Mesodermal cell (in vitro differentiated cells): ENCODE measurements around the gene TGFBR3.

ENCODE experiments used
- H3K27ac ChIP-seq: 2 replicates; pipeline ENCODE4 v1.7.0; 2013; ENCODE audit warnings: mild to moderate bottlenecking, low read depth, low read length, moderate library complexity; ENCODE audit not compliant: severe bottlenecking
- H3K36me3 ChIP-seq: 2 replicates; pipeline ENCODE4 v1.7.1; 2013; ENCODE audit warnings: mild to moderate bottlenecking, low read length, moderate library complexity; ENCODE audit not compliant: control insufficient read depth, insufficient read depth
- H3K4me1 ChIP-seq: one replicate; pipeline ENCODE4 v1.7.1; 2013; ENCODE audit warnings: mild to moderate bottlenecking, low read length; ENCODE audit not compliant: insufficient read depth, control insufficient read depth, poor library complexity, severe bottlenecking
- H3K4me3 ChIP-seq: 2 replicates; pipeline ENCODE4 v1.7.0; 2013; ENCODE audit warnings: low read length, control low read depth, mild to moderate bottlenecking; ENCODE audit not compliant: insufficient read depth, poor library complexity, severe bottlenecking; ENCODE audit errors: extremely low read depth
- H3K9me3 ChIP-seq: 2 replicates; pipeline ENCODE4 v1.7.1; 2013; ENCODE audit warnings: mild to moderate bottlenecking, low read length, moderate library complexity; ENCODE audit not compliant: control insufficient read depth
- WGBS, 2 experiments: methylation state at CpG; one replicate each; pipeline ENCODE4 v1.1.5; 2013; ENCODE audit warnings: missing lambda C conversion rate in 2 of 2; ENCODE audit not compliant: insufficient coverage in 2 of 2; 5-methylcytosine and 5-hydroxymethylcytosine counted together

Gene TGFBR3

DNA sequence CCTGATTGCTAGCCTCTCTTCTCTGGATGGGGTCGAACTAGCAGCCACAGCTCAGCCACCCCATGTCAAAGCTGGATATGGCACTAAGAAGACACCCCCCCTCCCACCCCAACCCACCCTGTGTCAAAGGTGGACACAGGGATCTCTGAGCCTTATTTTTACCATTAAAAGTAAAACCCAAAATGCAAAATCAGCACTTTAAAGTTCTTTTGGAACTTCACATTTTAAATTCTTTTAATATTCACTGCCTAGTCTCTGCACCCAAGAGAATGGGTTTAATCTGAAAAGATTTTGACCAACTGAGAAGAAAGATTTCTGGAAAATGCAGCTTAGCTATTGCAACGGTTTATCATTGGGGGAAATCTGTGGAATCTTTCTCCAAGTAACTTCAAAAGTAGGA, 167.6 kb downstream of the TGFBR3 start:
- Histone ChIP-seq H3K9me3 (no peaks in the 10 kb centered on the region), H3K4me1 (peaks cover 4% of the 10 kb centered on the region), H3K27ac (no peak overlapping the region), H3K36me3 (peaks cover 13% of the 10 kb centered on the region), H3K4me3 (no peak overlapping the region)
- 92 to 96% methylated on average over 2 of the region's 2 CpGs for WGBS, 2 experiments

- Histone ChIP-seq H3K36me3 (peaks cover 13% of the 10 kb centered on the region), H3K4me3 (no peak overlapping the region), H3K9me3 (no peaks in the 10 kb centered on the region), H3K4me1 (peaks cover 8% of the 10 kb centered on the region), H3K27ac (no peak overlapping the region)
- 89% methylated on average over 1 to 2 of the region's 2 CpGs for WGBS, 2 experiments
Observed at GRCh38 chr1:91717839-91718238, 168.1 kb downstream of the TGFBR3 start.

- Histone ChIP-seq H3K4me1 (peaks cover 8% of the 10 kb centered on the region), H3K36me3 (peaks cover 13% of the 10 kb centered on the region), H3K27ac (no peak overlapping the region), H3K9me3 (no peaks in the 10 kb centered on the region), H3K4me3 (no peak overlapping the region)
- WGBS, 2 experiments, result 98 to 100% methylated on average over 1 to 3 of the region's 3 CpGs
Observed at GRCh38 chr1:91716339-91716738, 169.6 kb downstream of the TGFBR3 start.

- 100% methylated on average over 1 of the region's 2 CpGs; no CpG with 5 or more reads in 1 of the 2 experiments for WGBS, 2 experiments
- Histone ChIP-seq H3K4me1 (peaks cover 8% of the 10 kb centered on the region), H3K36me3 (peaks cover 15% of the 10 kb centered on the region), H3K4me3 (no peak overlapping the region), H3K9me3 (no peaks in the 10 kb centered on the region), H3K27ac (no peak overlapping the region)
Observed at GRCh38 chr1:91715416-91716000, 170.4 kb downstream of the TGFBR3 start.

- WGBS, 2 experiments, result 83 to 96% methylated on average over 4 to 6 of the region's 8 CpGs
- Histone ChIP-seq H3K27ac (no peak overlapping the region), H3K36me3 (peaks cover 20% of the 10 kb centered on the region)
Observed at GRCh38 chr1:91714867-91715381, 171.0 kb downstream of the TGFBR3 start.

DNA sequence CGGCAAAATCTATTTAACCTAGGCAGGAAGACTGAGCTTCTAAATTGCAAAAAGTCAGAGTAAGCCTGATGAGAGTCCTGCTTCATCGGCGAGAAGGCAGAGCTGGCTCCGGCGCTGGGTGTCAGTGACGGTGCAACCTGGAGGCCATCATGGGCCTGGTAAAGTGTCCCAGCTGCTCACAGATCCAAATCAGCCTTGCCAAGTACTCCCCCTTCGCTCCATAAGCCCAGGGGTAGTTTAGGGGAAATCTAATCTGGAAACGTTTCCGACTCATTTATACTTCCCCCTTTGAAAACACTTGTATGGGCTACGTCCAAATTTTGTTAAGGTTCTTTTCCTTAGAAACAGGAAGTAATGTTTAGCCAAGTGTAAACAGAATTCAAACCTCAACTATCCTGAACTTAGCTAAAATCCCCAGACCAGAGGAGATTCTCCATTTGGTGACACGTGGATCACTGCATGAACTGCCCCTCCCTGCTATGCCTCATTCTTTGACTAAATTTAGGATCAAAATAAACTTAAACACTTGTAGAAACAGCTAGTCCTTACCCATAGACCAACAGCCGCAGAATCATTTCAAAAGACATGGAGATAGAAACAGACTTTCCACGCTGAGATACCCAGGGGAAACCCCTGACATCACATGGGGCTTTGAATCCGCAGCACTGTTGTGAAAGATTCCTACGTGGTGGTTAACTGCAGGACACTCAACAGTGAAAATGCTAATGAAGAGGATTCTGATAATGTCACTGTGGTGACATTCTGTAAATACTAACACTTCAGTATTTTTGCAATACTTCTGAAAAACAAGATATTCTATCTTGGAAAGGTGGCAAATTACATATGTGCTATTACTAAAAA, 172.7 kb downstream of the TGFBR3 start:
- H3K4me3 ChIP-seq, result no peak overlapping the region
- H3K4me1 ChIP-seq, result peaks cover 8% of the 10 kb centered on the region
- 67 to 75% methylated on average over 9 to 10 of the region's 15 CpGs for WGBS, 2 experiments
- H3K9me3 ChIP-seq, result no peaks in the 10 kb centered on the region
- H3K36me3 ChIP-seq, result peaks cover 17% of the 10 kb centered on the region
- H3K27ac ChIP-seq, result no peak overlapping the region

More at GRCh38 chr1:91714867-91715381, 171.0 kb downstream of the TGFBR3 start:
- Histone ChIP-seq H3K9me3 (no peaks in the 10 kb centered on the region), H3K4me1 (peaks cover 8% of the 10 kb centered on the region), H3K4me3 (no peak overlapping the region)

DNA sequence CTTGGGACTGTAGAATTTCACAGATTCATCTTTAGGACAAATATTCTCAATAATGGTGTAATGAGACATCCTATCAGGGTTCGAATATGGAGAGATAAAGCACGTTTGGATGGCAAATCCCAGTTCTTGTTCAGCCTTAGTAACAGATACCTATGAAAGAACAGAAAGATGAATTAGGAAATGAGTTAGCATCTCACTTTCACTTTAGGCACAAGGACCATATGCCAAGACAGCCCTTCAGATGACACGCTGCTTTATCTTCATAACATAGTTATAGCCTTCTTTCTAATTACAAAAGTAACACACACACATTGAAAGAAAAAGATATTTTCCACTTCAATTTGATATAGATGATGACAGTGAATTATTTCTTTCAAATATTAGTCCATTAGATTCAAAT, 173.6 kb downstream of the TGFBR3 start:
- peaks cover 17% of the 10 kb centered on the region for H3K36me3 ChIP-seq
- WGBS, 2 experiments, result 86 to 92% methylated on average over 2 of the region's 3 CpGs
- no peak overlapping the region for H3K27ac ChIP-seq

DNA sequence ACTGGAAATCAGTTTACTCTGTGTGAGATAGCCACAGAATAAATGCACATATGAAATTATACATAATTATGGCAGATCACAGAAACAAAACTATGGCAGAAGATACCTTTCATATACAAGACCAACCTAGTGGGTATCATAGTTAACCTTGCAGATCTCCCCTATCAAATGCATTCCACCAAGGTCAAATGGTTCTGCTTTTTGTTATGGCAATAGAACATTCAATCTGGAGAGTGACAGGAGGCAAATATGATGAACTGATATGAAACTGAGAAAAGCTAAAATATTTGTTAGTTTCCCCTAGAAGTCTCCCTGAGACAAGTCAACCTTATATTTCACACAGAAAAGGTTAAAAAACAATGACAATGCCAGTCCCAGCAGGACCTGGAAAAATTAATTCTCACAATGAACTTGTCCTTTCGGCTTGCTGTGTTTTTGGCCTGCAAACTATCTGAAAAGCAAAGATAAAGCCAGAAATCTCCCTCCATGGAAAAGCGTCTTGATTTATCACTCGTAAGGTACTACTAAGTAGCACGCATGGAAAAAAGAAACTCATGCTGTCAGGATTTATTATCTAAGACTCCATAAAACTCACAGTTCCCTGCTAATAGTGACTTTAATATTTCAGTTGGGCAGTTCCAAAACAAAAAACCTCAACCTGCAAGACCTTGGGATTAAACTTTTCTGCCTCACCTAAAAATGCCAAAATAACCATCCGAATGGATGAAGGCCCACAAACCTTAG, 174.3 kb downstream of the TGFBR3 start:
- Histone ChIP-seq H3K36me3 (peaks cover 17% of the 10 kb centered on the region), H3K27ac (no peak overlapping the region), H3K9me3 (no peaks in the 10 kb centered on the region), H3K4me1 (peaks cover 8% of the 10 kb centered on the region), H3K4me3 (no peak overlapping the region)
- WGBS, 2 experiments, result 90 to 98% methylated on average over 4 to 5 of the region's 5 CpGs

More for the DNA sequence above, 173.6 kb downstream of the TGFBR3 start:
- H3K9me3 ChIP-seq, result no peaks in the 10 kb centered on the region
- no peak overlapping the region for H3K4me3 ChIP-seq
- peaks cover 8% of the 10 kb centered on the region for H3K4me1 ChIP-seq

DNA sequence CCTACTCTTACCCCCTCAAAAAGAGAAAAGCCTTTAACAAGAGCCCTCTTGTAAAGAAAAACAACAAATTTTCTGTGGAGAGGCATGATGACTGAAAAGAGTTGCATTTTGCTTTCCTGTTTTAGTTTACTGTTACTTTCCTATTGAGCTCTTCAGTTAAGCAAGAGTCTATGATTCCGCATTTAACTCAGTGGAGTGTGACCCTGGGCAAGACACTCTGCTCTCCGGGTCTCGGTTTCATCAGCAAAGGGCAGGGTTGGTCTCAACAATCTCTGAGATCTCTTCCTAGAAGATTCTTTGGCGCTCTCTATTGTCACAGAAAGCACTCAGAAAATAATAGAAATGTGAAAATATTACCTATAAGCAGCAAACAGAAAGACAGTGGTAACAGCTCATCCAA, 175.7 kb downstream of the TGFBR3 start:
- peaks cover 8% of the 10 kb centered on the region for H3K4me1 ChIP-seq
- H3K36me3 ChIP-seq, result peaks cover 11% of the 10 kb centered on the region
- no peak overlapping the region for H3K27ac ChIP-seq
- H3K4me3 ChIP-seq, result no peak overlapping the region
- no peaks in the 10 kb centered on the region for H3K9me3 ChIP-seq
- 100% methylated on average over 1 of the region's 4 CpGs for WGBS, 2 experiments

- WGBS, 2 experiments, result 89 to 98% methylated on average over 5 of the region's 5 CpGs
- no peak overlapping the region for H3K4me3 ChIP-seq
Observed at GRCh38 chr1:91708691-91709090, 177.3 kb downstream of the TGFBR3 start.

More at GRCh38 chr1:91708691-91709090, 177.3 kb downstream of the TGFBR3 start:
- Histone ChIP-seq H3K27ac (no peak overlapping the region), H3K4me1 (peaks cover 7% of the 10 kb centered on the region), H3K9me3 (no peaks in the 10 kb centered on the region), H3K36me3 (peaks cover 11% of the 10 kb centered on the region)
